Neural cell (in vitro differentiated cells): Measurements from ENCODE around the gene RAB33B. TPM values are rescaled to one million over a fixed set of nuclear protein-coding genes. Genes with fewer than 3 reads are reported as not detected.

Source experiments
- H2AFZ ChIP-seq: fragments of 200-600, 300-800 bp; sonication (generic), shearing (Covaris generic); 2 replicates; pipeline ENCODE4 v1.6.0; 2014; ENCODE audit warnings: low read depth, mild to moderate bottlenecking, antibody characterized with exemption, low read length, moderate library complexity
- H3F3A ChIP-seq: fragments of 200-600 bp; shearing (Covaris generic); 2 replicates; pipeline ENCODE4 v1.6.1; 2016; ENCODE audit warnings: mild to moderate bottlenecking, moderate library complexity, mixed read lengths, antibody characterized with exemption, low read length; ENCODE audit not compliant: insufficient read depth, poor library complexity, severe bottlenecking
- H3K27ac ChIP-seq: fragments of 200-600, 300-800 bp; sonication (generic), shearing (Covaris generic); 2 replicates; pipeline ENCODE4 v1.5.1; 2014; ENCODE audit warnings: mild to moderate bottlenecking, low read length, moderate library complexity
- H3K27me3 ChIP-seq: fragments of 300-800, 200-600 bp; sonication (generic), shearing (Covaris generic); 2 replicates; pipeline ENCODE4 v1.6.0; 2014; ENCODE audit warnings: mild to moderate bottlenecking, low read depth, low read length, moderate library complexity; ENCODE audit not compliant: insufficient read depth
- H3K36me3 ChIP-seq: fragments of 300-800, 200-600 bp; sonication (generic), shearing (Covaris generic); 2 replicates; pipeline ENCODE4 v1.5.1; 2014; ENCODE audit warnings: mild to moderate bottlenecking, antibody characterized with exemption, low read length, moderate library complexity; ENCODE audit not compliant: insufficient read depth
- H3K4me2 ChIP-seq: fragments of 300-800, 200-600 bp; sonication (generic), shearing (Covaris generic); 2 replicates; pipeline ENCODE4 v1.6.0; 2014; ENCODE audit warnings: mild to moderate bottlenecking, low read length
- H3K4me3 ChIP-seq: fragments of 300-800, 200-600 bp; sonication (generic), shearing (Covaris generic); 2 replicates; pipeline ENCODE4 v1.5.1; 2014; ENCODE audit warnings: mild to moderate bottlenecking, low read length, moderate library complexity
- H3K79me2 ChIP-seq: fragments of 200-600 bp; shearing (Covaris generic); replicated peaks from 2 replicates; pipeline ENCODE4 v1.6.0; 2014; ENCODE audit warnings: mild to moderate bottlenecking, low read length, moderate library complexity; ENCODE audit not compliant: insufficient read depth
- H3K9ac ChIP-seq: fragments of 300-800, 200-600 bp; sonication (generic), shearing (Covaris generic); 2 replicates; pipeline ENCODE4 v1.6.1; 2016; ENCODE audit warnings: mild to moderate bottlenecking, low read length, mixed read lengths
- H3K9me2 ChIP-seq: fragments of 200-600 bp; shearing (Covaris generic); 2 replicates; pipeline ENCODE4 v1.6.1; 2016; ENCODE audit warnings: mild to moderate bottlenecking, low read length, mixed read lengths; ENCODE audit not compliant: insufficient read depth
- H3K9me3 ChIP-seq: fragments of 200-600, 300-800 bp; sonication (generic), shearing (Covaris generic); 2 replicates; pipeline ENCODE4 v1.6.1; 2016; ENCODE audit warnings: mild to moderate bottlenecking, mixed run types, low read length, moderate library complexity, mixed read lengths
- H4K20me1 ChIP-seq: fragments of 200-600 bp; shearing (Covaris generic); 2 replicates; pipeline ENCODE4 v1.6.1; 2016; ENCODE audit warnings: mild to moderate bottlenecking, mixed run types; ENCODE audit not compliant: insufficient read depth
- EP300 ChIP-seq: fragments of 450-650 bp; conservative IDR thresholded peaks from 2 replicates; pipeline ENCODE4 v1.6.1; 2014; ENCODE audit warnings: antibody characterized with exemption, mild to moderate bottlenecking, moderate library complexity; ENCODE audit not compliant: poor library complexity, severe bottlenecking
- EZH2 ChIP-seq: fragments of 200-600, 300-800 bp; shearing (Covaris generic), sonication (generic); IDR thresholded peaks from 2 replicates; pipeline ENCODE4 v1.6.1; 2014; ENCODE audit warnings: antibody characterized with exemption, low read length, borderline replicate concordance, mild to moderate bottlenecking; ENCODE audit not compliant: insufficient read depth, poor library complexity, severe bottlenecking
- MXI1 ChIP-seq: fragments of 450-650 bp; conservative IDR thresholded peaks from 2 replicates; pipeline ENCODE4 v1.6.1; 2014; ENCODE audit warnings: antibody characterized with exemption, mild to moderate bottlenecking; ENCODE audit not compliant: poor library complexity, severe bottlenecking
- POLR2AphosphoS5 ChIP-seq: IDR thresholded peaks from 2 replicates; pipeline ENCODE4 v1.6.1; 2012
- RAD21 ChIP-seq: fragments of 450-650 bp; conservative IDR thresholded peaks from 2 replicates; pipeline ENCODE4 v1.6.1; 2014; ENCODE audit warnings: antibody characterized with exemption, mild to moderate bottlenecking, moderate library complexity
- SMC3 ChIP-seq: fragments of 450-650 bp; conservative IDR thresholded peaks from 2 replicates; pipeline ENCODE4 v1.6.1; 2014; ENCODE audit warnings: antibody characterized with exemption, mild to moderate bottlenecking, moderate library complexity; ENCODE audit not compliant: poor library complexity
- TAF1 ChIP-seq: IDR thresholded peaks from 2 replicates; pipeline ENCODE4 v1.6.1; 2012; ENCODE audit warnings: low read depth
- polyA plus RNA-seq: library from polyadenylated mRNA; depleted of rRNA; stranded (reverse); fragments of >200 nt; gene quantifications from 2 replicates; pipeline ENCODE4 v1.2.3, GENCODE V29; 2014
- TF ChIP-seq, protein P1 (sequence below): IDR thresholded peaks from 2 replicates; pipeline ENCODE4 v1.6.1; 2012; ENCODE audit warnings: borderline replicate concordance
- TF ChIP-seq, protein P2 (sequence below): fragments of 450-650 bp; IDR thresholded peaks from 2 replicates; pipeline ENCODE4 v1.5.1; 2014; ENCODE audit warnings: antibody characterized with exemption, mild to moderate bottlenecking, moderate library complexity; ENCODE audit not compliant: poor library complexity, severe bottlenecking

The RAB33B gene
- polyA plus RNA-seq, 1 donor from 2014 or later = 8.6 TPM

DNA sequence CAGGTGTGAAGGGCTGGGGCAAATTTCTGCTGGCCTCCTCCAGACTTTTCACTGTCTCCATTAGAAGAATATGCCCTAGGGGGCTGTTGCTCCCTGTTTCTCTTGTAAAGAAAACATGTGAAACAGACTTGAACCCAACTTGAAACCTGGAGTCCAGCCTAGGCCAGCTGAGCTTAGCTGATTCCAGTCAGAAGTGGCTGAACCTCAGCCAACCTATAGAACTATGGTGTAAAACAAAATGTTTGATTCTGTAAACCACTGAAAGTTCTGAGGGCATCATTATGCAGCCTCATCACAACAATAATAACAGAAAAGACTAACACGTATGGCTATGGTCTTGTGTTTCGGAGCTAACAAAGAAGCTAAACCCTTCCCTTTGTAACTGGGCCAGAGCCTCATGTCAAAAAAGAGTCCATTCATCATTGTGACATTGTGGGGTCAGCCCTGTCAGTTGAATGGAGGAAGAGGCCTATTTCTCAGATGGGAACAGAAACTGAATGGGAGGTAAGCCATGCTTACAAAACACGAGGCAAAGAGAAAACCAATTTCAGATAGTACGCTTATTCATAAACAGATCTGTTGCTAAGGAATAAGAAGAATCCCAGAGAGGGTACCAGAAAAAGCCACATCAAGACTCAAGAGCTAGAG lies 68.0 kb downstream of the RAB33B start:
- no peaks in the 10 kb centered on the region for H3K9me2 ChIP-seq
- no peak overlapping the region for H3K4me3 ChIP-seq
- H4K20me1 ChIP-seq = no peaks in the 10 kb centered on the region
- no peaks in the 10 kb centered on the region for H3F3A ChIP-seq
- H3K4me2 ChIP-seq = no peak overlapping the region
- H3K27ac ChIP-seq = no peak overlapping the region
- TF ChIP-seq MXI1 = no peak
- no peak for TF ChIP-seq EZH2
- no peak for TF ChIP-seq SMC3
- TF ChIP-seq EP300 = no peak
- TF ChIP-seq, protein P1, sequence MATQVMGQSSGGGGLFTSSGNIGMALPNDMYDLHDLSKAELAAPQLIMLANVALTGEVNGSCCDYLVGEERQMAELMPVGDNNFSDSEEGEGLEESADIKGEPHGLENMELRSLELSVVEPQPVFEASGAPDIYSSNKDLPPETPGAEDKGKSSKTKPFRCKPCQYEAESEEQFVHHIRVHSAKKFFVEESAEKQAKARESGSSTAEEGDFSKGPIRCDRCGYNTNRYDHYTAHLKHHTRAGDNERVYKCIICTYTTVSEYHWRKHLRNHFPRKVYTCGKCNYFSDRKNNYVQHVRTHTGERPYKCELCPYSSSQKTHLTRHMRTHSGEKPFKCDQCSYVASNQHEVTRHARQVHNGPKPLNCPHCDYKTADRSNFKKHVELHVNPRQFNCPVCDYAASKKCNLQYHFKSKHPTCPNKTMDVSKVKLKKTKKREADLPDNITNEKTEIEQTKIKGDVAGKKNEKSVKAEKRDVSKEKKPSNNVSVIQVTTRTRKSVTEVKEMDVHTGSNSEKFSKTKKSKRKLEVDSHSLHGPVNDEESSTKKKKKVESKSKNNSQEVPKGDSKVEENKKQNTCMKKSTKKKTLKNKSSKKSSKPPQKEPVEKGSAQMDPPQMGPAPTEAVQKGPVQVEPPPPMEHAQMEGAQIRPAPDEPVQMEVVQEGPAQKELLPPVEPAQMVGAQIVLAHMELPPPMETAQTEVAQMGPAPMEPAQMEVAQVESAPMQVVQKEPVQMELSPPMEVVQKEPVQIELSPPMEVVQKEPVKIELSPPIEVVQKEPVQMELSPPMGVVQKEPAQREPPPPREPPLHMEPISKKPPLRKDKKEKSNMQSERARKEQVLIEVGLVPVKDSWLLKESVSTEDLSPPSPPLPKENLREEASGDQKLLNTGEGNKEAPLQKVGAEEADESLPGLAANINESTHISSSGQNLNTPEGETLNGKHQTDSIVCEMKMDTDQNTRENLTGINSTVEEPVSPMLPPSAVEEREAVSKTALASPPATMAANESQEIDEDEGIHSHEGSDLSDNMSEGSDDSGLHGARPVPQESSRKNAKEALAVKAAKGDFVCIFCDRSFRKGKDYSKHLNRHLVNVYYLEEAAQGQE = no peak
- TF ChIP-seq POLR2AphosphoS5 = no peak
- TF ChIP-seq TAF1 = no peak
- TF ChIP-seq RAD21 = no peak
- no peaks in the 10 kb centered on the region for H3K27me3 ChIP-seq
- no peak overlapping the region for H2AFZ ChIP-seq
- no peak overlapping the region for H3K9ac ChIP-seq
- no peaks in the 10 kb centered on the region for H3K79me2 ChIP-seq
- no peaks in the 10 kb centered on the region for H3K9me3 ChIP-seq
- H3K36me3 ChIP-seq = peaks cover 20% of the 10 kb centered on the region

DNA sequence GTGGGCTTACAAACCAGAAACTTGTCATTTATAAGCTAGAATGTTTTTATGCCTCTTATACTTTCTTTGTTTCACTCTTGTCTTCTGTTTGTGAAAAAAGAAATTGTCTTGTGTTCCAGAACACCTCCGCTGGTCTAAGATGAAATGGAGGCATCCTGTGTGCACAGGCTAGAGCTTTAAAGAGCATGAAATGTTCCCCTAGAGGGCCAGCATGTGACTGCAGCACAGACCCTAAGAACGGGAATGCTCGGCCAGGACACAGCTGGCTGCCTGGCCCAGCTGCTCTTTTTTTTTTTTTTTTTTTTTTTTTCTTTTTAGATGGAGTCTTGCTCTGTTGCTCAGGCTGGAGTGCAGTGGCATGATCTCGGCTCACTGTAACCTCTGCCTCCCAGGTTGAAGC lies 68.5 kb downstream of the RAB33B start:
- no peaks in the 10 kb centered on the region for H3K27me3 ChIP-seq
- no peak overlapping the region for H3K9ac ChIP-seq
- peaks cover 18% of the 10 kb centered on the region for H3K36me3 ChIP-seq
- no peaks in the 10 kb centered on the region for H3K9me2 ChIP-seq
- no peak overlapping the region for H3K4me3 ChIP-seq
- no peaks in the 10 kb centered on the region for H4K20me1 ChIP-seq
- no peak overlapping the region for H2AFZ ChIP-seq
- no peak overlapping the region for H3K4me2 ChIP-seq
- TF ChIP-seq EP300 = no peak
- no peaks in the 10 kb centered on the region for H3K79me2 ChIP-seq
- no peak overlapping the region for H3K27ac ChIP-seq
- no peaks in the 10 kb centered on the region for H3F3A ChIP-seq
- H3K9me3 ChIP-seq = no peaks in the 10 kb centered on the region

DNA sequence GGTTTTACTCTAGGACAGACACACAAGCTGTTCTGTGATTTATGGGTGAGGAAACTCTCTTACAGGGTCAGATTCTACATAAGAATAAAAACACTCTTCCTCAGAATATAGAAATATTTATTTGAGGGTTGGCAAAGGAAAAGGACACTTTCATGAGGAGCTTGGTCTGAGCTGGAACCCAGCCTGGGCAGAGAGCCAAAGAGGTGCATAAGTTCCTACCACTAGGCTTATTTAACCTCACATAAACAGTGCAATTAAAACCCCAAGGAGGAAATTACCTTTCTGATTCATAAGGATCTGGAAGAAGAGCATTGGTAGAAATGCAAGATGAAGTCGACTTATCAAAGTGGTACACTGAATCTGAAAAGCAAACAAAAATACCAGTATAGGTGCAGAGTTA lies 69.2 kb downstream of the RAB33B start:
- Histone ChIP-seq H3K9me3 (no peaks in the 10 kb centered on the region), H3K4me2 (no peak overlapping the region), H4K20me1 (no peaks in the 10 kb centered on the region), H3K79me2 (no peaks in the 10 kb centered on the region), H3K27me3 (no peaks in the 10 kb centered on the region), H3F3A (no peaks in the 10 kb centered on the region), H2AFZ (no peak overlapping the region), H3K36me3 (peaks cover 13% of the 10 kb centered on the region), H3K9me2 (no peaks in the 10 kb centered on the region), H3K9ac (no peak overlapping the region), H3K27ac (no peak overlapping the region), H3K4me3 (no peak overlapping the region)
- TF ChIP-seq MXI1 (no peak), POLR2AphosphoS5 (no peak), EZH2 (no peak), EP300 (no peak), RAD21 (no peak), SMC3 (no peak), TAF1 (no peak)
- TF ChIP-seq, protein P2, sequence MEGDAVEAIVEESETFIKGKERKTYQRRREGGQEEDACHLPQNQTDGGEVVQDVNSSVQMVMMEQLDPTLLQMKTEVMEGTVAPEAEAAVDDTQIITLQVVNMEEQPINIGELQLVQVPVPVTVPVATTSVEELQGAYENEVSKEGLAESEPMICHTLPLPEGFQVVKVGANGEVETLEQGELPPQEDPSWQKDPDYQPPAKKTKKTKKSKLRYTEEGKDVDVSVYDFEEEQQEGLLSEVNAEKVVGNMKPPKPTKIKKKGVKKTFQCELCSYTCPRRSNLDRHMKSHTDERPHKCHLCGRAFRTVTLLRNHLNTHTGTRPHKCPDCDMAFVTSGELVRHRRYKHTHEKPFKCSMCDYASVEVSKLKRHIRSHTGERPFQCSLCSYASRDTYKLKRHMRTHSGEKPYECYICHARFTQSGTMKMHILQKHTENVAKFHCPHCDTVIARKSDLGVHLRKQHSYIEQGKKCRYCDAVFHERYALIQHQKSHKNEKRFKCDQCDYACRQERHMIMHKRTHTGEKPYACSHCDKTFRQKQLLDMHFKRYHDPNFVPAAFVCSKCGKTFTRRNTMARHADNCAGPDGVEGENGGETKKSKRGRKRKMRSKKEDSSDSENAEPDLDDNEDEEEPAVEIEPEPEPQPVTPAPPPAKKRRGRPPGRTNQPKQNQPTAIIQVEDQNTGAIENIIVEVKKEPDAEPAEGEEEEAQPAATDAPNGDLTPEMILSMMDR = no peak
- TF ChIP-seq, protein P1 = no peak
